ENCODE results near the gene TMEM161A.

TMEM161A gene

DNA sequence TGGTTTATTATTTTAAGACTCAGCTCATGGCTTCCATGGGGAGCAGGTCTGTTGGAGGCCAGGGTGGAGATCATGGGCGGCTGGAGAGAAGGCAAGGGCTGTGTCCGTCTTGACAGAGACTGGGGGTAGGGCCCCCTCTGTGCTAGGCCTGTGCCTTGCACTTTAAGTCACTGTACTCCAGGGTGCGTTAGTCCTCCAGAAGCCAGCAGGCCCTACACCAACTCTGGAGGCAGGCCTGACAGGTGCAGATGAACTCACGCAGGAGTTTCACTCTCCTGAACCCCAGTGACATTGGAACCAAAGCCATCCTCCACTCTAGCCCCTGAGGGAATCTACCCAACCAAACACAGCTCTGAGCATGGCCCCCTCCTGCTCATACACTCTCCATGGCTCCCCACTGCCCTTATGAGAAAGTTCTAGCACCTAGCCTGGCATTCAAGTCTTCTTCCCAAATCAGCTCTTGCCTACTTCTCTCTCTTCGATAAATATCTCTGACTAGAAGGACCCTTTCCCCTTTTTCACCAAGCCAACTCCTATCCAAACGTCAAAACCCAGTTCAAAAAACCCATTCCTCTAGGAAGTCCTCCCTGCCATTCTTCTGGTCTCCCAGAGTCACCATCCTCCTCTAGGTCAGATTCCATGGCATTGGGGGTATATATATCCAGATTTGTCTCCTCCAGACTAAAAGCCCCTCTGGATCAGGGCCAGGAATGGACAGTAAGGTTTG is 16.7 kb upstream of the TMEM161A start:
- DNase-seq: no peak
- no peak overlapping the region for H3K23ac ChIP-seq (ENCODE audit: low read length in 2 of 2)
- no peak overlapping the region for H3K4me2 ChIP-seq (ENCODE audit: low read length, poor library complexity, severe bottlenecking)
- H3K4me3 ChIP-seq (ENCODE audit: insufficient read depth in 1 of 2, low read depth in 1 of 2, low read length in 2 of 2): no peak overlapping the region
- peak overlapping the region; percentile 63 for H2BK15ac ChIP-seq (ENCODE audit: low read depth, poor library complexity, severe bottlenecking)
- H2BK12ac ChIP-seq (ENCODE audit: low read length in 2 of 2): no peak overlapping the region
- no peak overlapping the region for H3K14ac ChIP-seq (ENCODE audit: low read length in 2 of 2)
- no peak overlapping the region for H2BK5ac ChIP-seq (ENCODE audit: low read depth, low read length, poor library complexity, severe bottlenecking)
- H3K36me3 ChIP-seq (ENCODE audit: control insufficient read depth in 1 of 2, insufficient read depth in 2 of 2, low read depth in 1 of 2, low read length in 2 of 2): peaks cover 4 to 5% of the 10 kb centered on the region in 2 experiments
- WGBS: 85% methylated on average over 6 of the region's 6 CpGs
- no peaks in the 10 kb centered on the region for H3K27me3 ChIP-seq (ENCODE audit: control insufficient read depth in 1 of 2, insufficient read depth in 1 of 2, low read length in 2 of 2)
- no peaks in the 10 kb centered on the region for H3K79me1 ChIP-seq (replicated peaks; ENCODE audit: low read length, poor library complexity, severe bottlenecking)
- no peaks in the 10 kb centered on the region for H3K9me3 ChIP-seq (ENCODE audit: control insufficient read depth, low read length)
- peak overlapping the region; percentile 35 for H4K91ac ChIP-seq (ENCODE audit: low read length)
- no peak overlapping the region for H2AK5ac ChIP-seq (ENCODE audit: low read length, severe bottlenecking)
- no peak overlapping the region for H4K8ac ChIP-seq (ENCODE audit: low read length)
- no peak overlapping the region for H3K27ac ChIP-seq (ENCODE audit: low read length, poor library complexity, severe bottlenecking)
- H2AFZ ChIP-seq (ENCODE audit: low read depth, low read length): no peak overlapping the region
- no peaks in the 10 kb centered on the region for H3K4me1 ChIP-seq (ENCODE audit: control insufficient read depth, insufficient read depth, low read depth, low read length)
- H2BK120ac ChIP-seq (ENCODE audit: low read depth, low read length): no peak overlapping the region
- no peak overlapping the region for H3K4ac ChIP-seq (ENCODE audit: low read depth in 1 of 2, low read length in 2 of 2)
- H3K9ac ChIP-seq (ENCODE audit: low read length): no peak overlapping the region
- no peak overlapping the region for H3K18ac ChIP-seq (ENCODE audit: low read depth in 1 of 2, low read length in 2 of 2)

DNA sequence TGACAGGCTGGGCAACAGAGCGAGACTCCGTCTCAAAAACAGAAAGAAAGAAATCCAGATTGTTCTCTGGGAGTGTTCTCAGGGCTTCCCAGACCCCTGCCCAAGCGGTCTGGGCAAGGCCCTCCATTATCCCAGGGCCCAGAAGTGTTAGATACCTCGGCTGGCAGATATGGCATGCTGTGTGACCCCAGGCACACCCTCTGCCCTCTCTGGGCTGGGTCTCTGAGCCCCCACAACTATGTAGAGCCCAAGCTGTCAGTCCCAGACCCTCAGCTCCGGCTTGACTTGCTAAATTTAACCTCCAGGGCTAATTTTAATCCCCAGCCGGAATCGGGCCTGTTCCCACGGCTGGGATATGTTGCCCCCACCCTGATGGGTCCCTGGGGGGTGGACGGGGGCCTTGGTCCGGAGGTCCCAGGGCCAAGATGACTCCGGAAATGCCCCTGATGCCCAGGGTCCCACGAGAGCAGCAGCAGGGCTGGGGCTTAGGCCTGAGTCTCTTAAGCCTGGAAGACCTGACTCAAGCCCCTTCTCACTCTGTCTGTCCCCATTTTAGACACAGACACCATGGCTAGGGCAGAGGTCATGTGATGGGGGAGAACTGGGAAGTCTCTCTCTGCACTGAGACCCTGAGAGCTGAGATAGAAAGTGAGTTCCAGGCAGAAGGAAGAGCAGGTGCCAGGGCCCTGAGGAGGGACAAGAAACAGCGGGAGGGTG is 14.5 kb upstream of the TMEM161A start:
- Histone ChIP-seq H3K27me3 (ENCODE audit: control insufficient read depth in 1 of 2, insufficient read depth in 1 of 2, low read length in 2 of 2) (no peaks in the 10 kb centered on the region), H3K23ac (ENCODE audit: low read length in 2 of 2) (no peak overlapping the region), H3K4ac (ENCODE audit: low read depth in 1 of 2, low read length in 2 of 2) (no peak overlapping the region), H3K36me3 (ENCODE audit: control insufficient read depth in 1 of 2, insufficient read depth in 2 of 2, low read depth in 1 of 2, low read length in 2 of 2) (peaks cover 4 to 8% of the 10 kb centered on the region in 2 experiments), H2BK120ac (ENCODE audit: low read depth, low read length) (no peak overlapping the region), H3K14ac (ENCODE audit: low read length in 2 of 2) (no peak overlapping the region), H2AFZ (ENCODE audit: low read depth, low read length) (no peak overlapping the region), H3K27ac (ENCODE audit: low read length, poor library complexity, severe bottlenecking) (no peak overlapping the region), H3K4me2 (ENCODE audit: low read length, poor library complexity, severe bottlenecking) (no peak overlapping the region), H3K9ac (ENCODE audit: low read length) (no peak overlapping the region), H3K4me1 (ENCODE audit: control insufficient read depth, insufficient read depth, low read depth, low read length) (no peaks in the 10 kb centered on the region), H2BK15ac (ENCODE audit: low read depth, poor library complexity, severe bottlenecking) (no peak overlapping the region), H2AK5ac (ENCODE audit: low read length, severe bottlenecking) (no peak overlapping the region), H3K79me1 (replicated peaks; ENCODE audit: low read length, poor library complexity, severe bottlenecking) (no peaks in the 10 kb centered on the region), H3K4me3 (ENCODE audit: insufficient read depth in 1 of 2, low read depth in 1 of 2, low read length in 2 of 2) (no peak overlapping the region), H4K91ac (ENCODE audit: low read length) (no peak overlapping the region), H2BK5ac (ENCODE audit: low read depth, low read length, poor library complexity, severe bottlenecking) (no peak overlapping the region), H3K18ac (ENCODE audit: low read depth in 1 of 2, low read length in 2 of 2) (no peak overlapping the region), H3K9me3 (ENCODE audit: control insufficient read depth, low read length) (no peaks in the 10 kb centered on the region), H2BK12ac (ENCODE audit: low read length in 2 of 2) (no peak overlapping the region), H4K8ac (ENCODE audit: low read length) (no peak overlapping the region)
- no peak for DNase-seq
- 86% methylated on average over 11 of the region's 13 CpGs for WGBS

DNA sequence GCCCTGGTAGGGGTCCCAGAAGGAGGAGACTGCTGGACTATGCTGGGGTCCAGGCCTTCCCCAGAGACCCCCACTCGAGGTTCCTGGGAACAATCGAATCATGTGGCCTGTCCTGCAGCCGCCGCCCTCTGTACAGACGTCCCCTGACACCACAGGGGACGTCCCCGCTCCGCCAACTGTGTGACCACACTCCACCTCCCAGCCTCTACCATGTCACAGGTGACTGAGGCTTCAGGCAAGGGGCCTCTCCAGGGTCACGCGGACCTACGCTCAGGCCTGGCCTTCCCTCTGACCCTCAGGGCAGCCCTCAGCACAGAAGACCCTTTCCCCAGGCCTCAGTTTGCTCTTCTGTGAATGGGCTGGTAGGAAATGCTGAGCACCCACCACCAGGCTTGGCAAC is 13.1 kb upstream of the TMEM161A start:
- Histone ChIP-seq H3K4me1 (ENCODE audit: control insufficient read depth, insufficient read depth, low read depth, low read length) (no peaks in the 10 kb centered on the region), H3K9me3 (ENCODE audit: control insufficient read depth, low read length) (no peaks in the 10 kb centered on the region), H3K4me2 (ENCODE audit: low read length, poor library complexity, severe bottlenecking) (no peak overlapping the region), H3K23ac (ENCODE audit: low read length in 2 of 2) (no peak overlapping the region), H2BK15ac (ENCODE audit: low read depth, poor library complexity, severe bottlenecking) (no peak overlapping the region), H3K27ac (ENCODE audit: low read length, poor library complexity, severe bottlenecking) (no peak overlapping the region), H3K14ac (ENCODE audit: low read length in 2 of 2) (no peak overlapping the region), H3K4me3 (ENCODE audit: insufficient read depth in 1 of 2, low read depth in 1 of 2, low read length in 2 of 2) (no peak overlapping the region), H3K36me3 (ENCODE audit: control insufficient read depth in 1 of 2, insufficient read depth in 2 of 2, low read depth in 1 of 2, low read length in 2 of 2) (peaks cover 15 to 18% of the 10 kb centered on the region in 2 experiments), H3K79me1 (replicated peaks; ENCODE audit: low read length, poor library complexity, severe bottlenecking) (no peaks in the 10 kb centered on the region), H3K9ac (ENCODE audit: low read length) (no peak overlapping the region), H3K27me3 (ENCODE audit: control insufficient read depth in 1 of 2, insufficient read depth in 1 of 2, low read length in 2 of 2) (no peaks in the 10 kb centered on the region), H4K91ac (ENCODE audit: low read length) (peak overlapping the region; percentile 65), H3K4ac (ENCODE audit: low read depth in 1 of 2, low read length in 2 of 2) (no peak overlapping the region), H2AFZ (ENCODE audit: low read depth, low read length) (no peak overlapping the region), H2BK12ac (ENCODE audit: low read length in 2 of 2) (no peak overlapping the region), H2BK5ac (ENCODE audit: low read depth, low read length, poor library complexity, severe bottlenecking) (no peak overlapping the region), H2BK120ac (ENCODE audit: low read depth, low read length) (no peak overlapping the region), H4K8ac (ENCODE audit: low read length) (no peak overlapping the region), H3K18ac (ENCODE audit: low read depth in 1 of 2, low read length in 2 of 2) (no peak overlapping the region), H2AK5ac (ENCODE audit: low read length, severe bottlenecking) (no peak overlapping the region)
- 86% methylated on average over 8 of the region's 11 CpGs for WGBS
- no peak for DNase-seq

GRCh38 chr19:19149435-19149834 is 11.2 kb upstream of the TMEM161A start:
- peaks cover 10 to 14% of the 10 kb centered on the region in 2 experiments for H3K36me3 ChIP-seq (ENCODE audit: control insufficient read depth in 1 of 2, insufficient read depth in 2 of 2, low read depth in 1 of 2, low read length in 2 of 2)
- no peak for DNase-seq
- H2BK15ac ChIP-seq (ENCODE audit: low read depth, poor library complexity, severe bottlenecking): no peak overlapping the region

More at GRCh38 chr19:19149435-19149834, 11.2 kb upstream of the TMEM161A start:
- H3K4me3 ChIP-seq (ENCODE audit: insufficient read depth in 1 of 2, low read depth in 1 of 2, low read length in 2 of 2): no peak overlapping the region
- 86% methylated on average over 2 of the region's 2 CpGs for WGBS
- no peaks in the 10 kb centered on the region for H3K9me3 ChIP-seq (ENCODE audit: control insufficient read depth, low read length)
- no peak overlapping the region for H2BK120ac ChIP-seq (ENCODE audit: low read depth, low read length)
- no peak overlapping the region for H3K27ac ChIP-seq (ENCODE audit: low read length, poor library complexity, severe bottlenecking)
- no peaks in the 10 kb centered on the region for H3K4me1 ChIP-seq (ENCODE audit: control insufficient read depth, insufficient read depth, low read depth, low read length)
- no peak overlapping the region for H3K23ac ChIP-seq (ENCODE audit: low read length in 2 of 2)
- H3K18ac ChIP-seq (ENCODE audit: low read depth in 1 of 2, low read length in 2 of 2): no peak overlapping the region
- H3K4me2 ChIP-seq (ENCODE audit: low read length, poor library complexity, severe bottlenecking): no peak overlapping the region
- H3K79me1 ChIP-seq (replicated peaks; ENCODE audit: low read length, poor library complexity, severe bottlenecking): no peaks in the 10 kb centered on the region
- no peak overlapping the region for H2BK12ac ChIP-seq (ENCODE audit: low read length in 2 of 2)
- H4K8ac ChIP-seq (ENCODE audit: low read length): no peak overlapping the region
- H2AK5ac ChIP-seq (ENCODE audit: low read length, severe bottlenecking): no peak overlapping the region
- no peak overlapping the region for H3K9ac ChIP-seq (ENCODE audit: low read length)
- no peak overlapping the region for H3K4ac ChIP-seq (ENCODE audit: low read depth in 1 of 2, low read length in 2 of 2)
- H2AFZ ChIP-seq (ENCODE audit: low read depth, low read length): no peak overlapping the region
- no peak overlapping the region for H4K91ac ChIP-seq (ENCODE audit: low read length)
- no peak overlapping the region for H2BK5ac ChIP-seq (ENCODE audit: low read depth, low read length, poor library complexity, severe bottlenecking)
- no peak overlapping the region for H3K14ac ChIP-seq (ENCODE audit: low read length in 2 of 2)
- H3K27me3 ChIP-seq (ENCODE audit: control insufficient read depth in 1 of 2, insufficient read depth in 1 of 2, low read length in 2 of 2): no peaks in the 10 kb centered on the region
